Adipocyte (in vitro differentiated cells): ENCODE results near the gene TAS2R60.

ENCODE experiments used
- DNase-seq: peaks from one replicate; pipeline ENCODE4 v3.0.0-alpha.2; 2015; ENCODE audit warnings: low read depth
- H3K27me3 ChIP-seq: replicated peaks from 2 replicates; pipeline ENCODE4 v1.7.0; 2013; ENCODE audit warnings: mild to moderate bottlenecking, low read length, moderate library complexity; ENCODE audit not compliant: control insufficient read depth, insufficient read depth
- H3K36me3 ChIP-seq: 2 replicates; pipeline ENCODE4 v1.7.0; 2013; ENCODE audit warnings: low read length, mild to moderate bottlenecking, moderate library complexity; ENCODE audit not compliant: control insufficient read depth, insufficient read depth, severe bottlenecking
- H3K4me1 ChIP-seq: 2 replicates; pipeline ENCODE4 v1.7.0; 2013; ENCODE audit warnings: mild to moderate bottlenecking, low read length, moderate library complexity; ENCODE audit not compliant: control insufficient read depth, insufficient read depth
- H3K4me3 ChIP-seq: 2 replicates; pipeline ENCODE4 v1.7.0; 2013; ENCODE audit warnings: mild to moderate bottlenecking, low read length, moderate library complexity
- H3K9ac ChIP-seq: 2 replicates; pipeline ENCODE4 v1.7.0; 2013; ENCODE audit warnings: mild to moderate bottlenecking, low read length, moderate library complexity
- H3K9me3 ChIP-seq: 2 replicates; pipeline ENCODE4 v1.7.0; 2013; ENCODE audit warnings: mild to moderate bottlenecking, low read length, moderate library complexity; ENCODE audit not compliant: control insufficient read depth

TAS2R60 gene

DNA sequence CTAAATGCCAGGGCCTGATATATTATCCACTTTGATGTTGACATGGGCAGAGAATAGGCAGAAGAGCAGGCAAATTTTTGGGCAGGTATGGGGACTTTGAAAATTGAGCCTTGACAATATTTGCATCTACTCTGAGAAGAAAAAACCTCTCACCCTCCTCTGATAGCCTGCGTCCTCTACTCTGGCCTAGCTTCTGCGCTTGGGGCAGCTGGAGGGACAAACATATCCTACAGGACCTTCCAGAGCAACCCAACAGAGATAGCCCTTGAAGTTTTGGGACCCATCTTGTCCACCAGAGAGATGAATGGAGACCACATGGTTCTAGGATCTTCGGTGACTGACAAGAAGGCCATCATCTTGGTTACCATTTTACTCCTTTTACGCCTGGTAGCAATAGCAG, at the start of gene TAS2R60:
TSS of gene TAS2R60 (plus strand) at position 301 of the 400 bp plus-strand sequence. CDS start at position 301, 0 bp downstream.
- no peak within 1 kb of the TSS for H3K4me3 ChIP-seq
- H3K27me3 ChIP-seq = no peaks in the 10 kb centered on the region
- no peak for DNase-seq
- H3K9me3 ChIP-seq = no peaks in the 10 kb centered on the region
- no peaks in the 10 kb centered on the region for H3K4me1 ChIP-seq
- H3K9ac ChIP-seq = no peak within 1 kb of the TSS
- no peaks in the 10 kb centered on the region for H3K36me3 ChIP-seq

DNA sequence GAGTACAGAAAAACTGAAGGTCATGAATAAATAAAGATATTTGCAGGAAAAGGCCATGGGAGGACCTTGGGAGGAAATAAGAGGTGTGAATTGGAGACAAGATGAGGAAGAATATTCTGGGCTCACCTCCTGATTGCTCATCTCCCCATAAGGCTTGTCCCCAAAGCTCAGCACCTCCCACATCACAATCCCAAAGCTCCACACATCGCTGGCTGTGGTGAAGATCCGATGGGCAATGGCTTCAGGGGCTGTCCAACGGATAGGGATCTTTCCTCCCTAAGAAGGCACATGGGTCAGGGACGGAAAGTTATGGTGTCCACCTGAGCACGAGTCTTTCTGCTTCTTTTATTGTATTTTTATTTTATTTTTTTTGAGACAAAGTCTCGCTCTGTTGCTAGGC, 49.2 kb upstream of the TAS2R60 start:
- H3K9ac ChIP-seq = no peak overlapping the region
- H3K36me3 ChIP-seq = peaks cover 19% of the 10 kb centered on the region
- no peaks in the 10 kb centered on the region for H3K27me3 ChIP-seq
- H3K9me3 ChIP-seq = no peaks in the 10 kb centered on the region
- H3K4me3 ChIP-seq = no peak overlapping the region
- peaks cover 60% of the 10 kb centered on the region for H3K4me1 ChIP-seq
- DNase-seq = no peak

DNA sequence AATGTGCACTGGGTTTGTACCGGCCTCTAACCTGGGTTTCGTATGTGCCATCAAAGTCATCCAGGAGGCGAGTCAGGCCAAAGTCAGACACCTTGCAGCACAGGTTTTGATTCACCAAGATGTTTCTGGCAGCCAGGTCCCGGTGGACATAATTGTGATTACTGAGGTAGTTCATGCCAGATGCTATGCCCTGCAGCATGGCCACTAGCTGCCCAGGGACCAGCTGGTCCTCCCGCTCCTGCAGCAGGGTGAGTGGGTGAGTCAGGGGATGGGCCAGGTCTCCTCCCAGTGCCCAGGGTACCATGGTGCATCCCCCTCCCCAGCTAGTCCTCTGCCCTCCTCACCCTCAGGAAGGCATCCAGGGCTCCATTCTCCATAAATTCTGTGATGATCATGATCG, 48.5 kb upstream of the TAS2R60 start:
- no peak for DNase-seq
- Histone ChIP-seq H3K27me3 (no peaks in the 10 kb centered on the region), H3K4me3 (no peak overlapping the region), H3K9me3 (no peaks in the 10 kb centered on the region), H3K4me1 (peaks cover 60% of the 10 kb centered on the region), H3K9ac (no peak overlapping the region), H3K36me3 (peaks cover 12% of the 10 kb centered on the region)

DNA sequence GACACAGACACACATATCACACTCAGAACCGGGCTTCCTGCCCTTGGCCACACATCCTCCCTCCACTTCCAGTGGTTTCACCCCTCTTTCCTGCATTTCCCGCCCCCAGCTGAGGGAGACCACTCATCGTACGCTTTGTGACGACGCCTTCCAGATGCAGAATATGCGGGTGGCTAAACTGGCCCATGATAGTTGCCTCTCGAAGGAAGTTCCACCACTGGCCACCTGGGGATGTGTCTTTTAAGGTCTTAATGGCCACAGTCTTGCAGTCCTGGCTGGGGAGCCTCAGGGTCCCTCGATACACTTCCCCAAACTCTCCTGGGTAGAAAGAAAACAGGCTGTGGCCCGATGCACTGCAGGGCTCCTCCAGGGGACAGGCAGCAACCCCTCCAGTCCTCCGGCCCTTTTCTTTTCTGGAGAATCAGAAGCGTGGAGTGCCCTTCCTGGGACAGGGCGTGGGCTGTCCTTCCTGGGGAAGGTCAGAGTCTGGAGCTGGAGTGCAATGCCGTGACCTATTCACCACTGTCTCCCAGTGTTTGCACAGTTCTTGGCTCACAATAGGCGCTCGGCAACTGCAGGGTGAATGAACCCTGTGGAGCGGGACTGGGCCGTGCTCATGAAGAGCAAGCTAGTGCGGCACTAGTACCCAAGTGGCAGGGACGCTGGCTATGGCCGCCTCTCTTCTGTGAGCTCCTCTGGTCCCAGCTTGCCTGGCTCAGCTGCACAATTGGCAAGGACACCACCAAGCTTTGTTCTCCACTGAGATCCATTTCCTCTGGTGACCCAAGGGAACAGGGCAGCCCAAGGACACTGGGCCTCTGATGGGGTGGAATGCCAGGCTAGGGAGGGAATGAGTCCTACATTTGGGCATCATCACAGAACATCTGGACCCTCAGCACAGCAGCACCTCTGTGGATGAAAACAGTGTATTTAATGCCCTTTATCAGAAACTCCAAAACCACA, 47.8 kb upstream of the TAS2R60 start:
- H3K4me1 ChIP-seq = peaks cover 58% of the 10 kb centered on the region
- H3K9ac ChIP-seq = no peak overlapping the region
- H3K36me3 ChIP-seq = peaks cover 5% of the 10 kb centered on the region
- no peaks in the 10 kb centered on the region for H3K9me3 ChIP-seq
- H3K27me3 ChIP-seq = no peaks in the 10 kb centered on the region
- H3K4me3 ChIP-seq = no peak overlapping the region
- no peak for DNase-seq

- H3K27me3 ChIP-seq = no peaks in the 10 kb centered on the region
- peaks cover 51% of the 10 kb centered on the region for H3K4me1 ChIP-seq
- H3K36me3 ChIP-seq = no peaks in the 10 kb centered on the region
- no peak overlapping the region for H3K4me3 ChIP-seq
- H3K9me3 ChIP-seq = no peaks in the 10 kb centered on the region
- no peak for DNase-seq
- peak overlapping the region; percentile 25 for H3K9ac ChIP-seq
Measured at GRCh38 chr7:143396182-143396581, 47.1 kb upstream of the TAS2R60 start.

DNA sequence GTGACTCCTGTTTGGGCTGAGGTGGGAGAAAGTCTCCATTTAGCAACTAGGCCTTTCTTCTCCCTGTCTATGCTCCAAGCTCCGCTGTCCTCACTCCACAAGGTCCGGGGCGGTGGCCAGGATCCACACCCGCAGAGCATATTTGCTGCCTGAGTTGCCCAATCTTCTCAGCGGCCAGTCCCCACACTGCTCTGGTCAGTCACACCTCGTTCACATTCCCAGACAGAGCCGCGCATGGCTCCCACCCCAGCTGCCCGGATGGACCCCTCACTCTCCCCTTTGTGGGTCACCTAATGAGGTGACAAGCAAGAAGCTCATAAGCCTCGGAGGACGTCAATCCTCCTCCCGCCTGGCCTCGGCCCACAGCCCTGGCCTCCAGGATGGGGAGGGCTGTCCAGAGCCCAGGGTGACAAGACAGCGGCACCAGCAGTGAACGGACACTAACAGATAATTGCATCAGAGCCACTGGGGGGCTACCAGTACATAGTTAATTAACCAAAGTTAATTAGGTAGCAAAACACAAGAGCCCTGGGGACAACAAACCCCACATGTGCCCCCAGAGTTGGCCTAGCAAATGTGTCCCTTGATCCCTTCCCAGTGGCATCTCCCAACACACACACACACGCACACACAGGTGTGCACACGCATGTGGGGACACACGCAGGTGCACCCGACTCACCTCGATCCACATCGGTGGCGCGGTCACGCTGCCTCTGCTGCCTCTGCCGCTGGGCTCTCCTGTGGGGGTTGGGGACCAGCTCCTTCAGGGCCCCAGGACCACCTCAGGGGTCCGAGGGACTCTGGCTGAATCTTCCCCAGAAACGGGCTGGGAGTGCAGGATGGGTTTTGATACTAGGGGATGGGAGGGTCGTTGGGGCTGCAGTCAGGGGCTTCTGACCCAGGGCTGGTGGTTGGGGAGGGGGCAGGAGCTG, 46.4 kb upstream of the TAS2R60 start:
- H3K36me3 ChIP-seq = no peaks in the 10 kb centered on the region

GRCh38 chr7:143397710-143398530, 45.3 kb upstream of the TAS2R60 start:
- Histone ChIP-seq H3K36me3 (no peaks in the 10 kb centered on the region), H3K9ac (no peak overlapping the region), H3K9me3 (no peaks in the 10 kb centered on the region), H3K4me3 (no peak overlapping the region), H3K4me1 (peaks cover 34% of the 10 kb centered on the region), H3K27me3 (no peaks in the 10 kb centered on the region)
- DNase-seq = no peak

More for the DNA sequence above, 46.4 kb upstream of the TAS2R60 start:
- Histone ChIP-seq H3K4me1 (peaks cover 44% of the 10 kb centered on the region), H3K9me3 (no peaks in the 10 kb centered on the region), H3K9ac (peak overlapping the region; percentile 26), H3K4me3 (no peak overlapping the region), H3K27me3 (no peaks in the 10 kb centered on the region)
- DNase-seq = no peak

DNA sequence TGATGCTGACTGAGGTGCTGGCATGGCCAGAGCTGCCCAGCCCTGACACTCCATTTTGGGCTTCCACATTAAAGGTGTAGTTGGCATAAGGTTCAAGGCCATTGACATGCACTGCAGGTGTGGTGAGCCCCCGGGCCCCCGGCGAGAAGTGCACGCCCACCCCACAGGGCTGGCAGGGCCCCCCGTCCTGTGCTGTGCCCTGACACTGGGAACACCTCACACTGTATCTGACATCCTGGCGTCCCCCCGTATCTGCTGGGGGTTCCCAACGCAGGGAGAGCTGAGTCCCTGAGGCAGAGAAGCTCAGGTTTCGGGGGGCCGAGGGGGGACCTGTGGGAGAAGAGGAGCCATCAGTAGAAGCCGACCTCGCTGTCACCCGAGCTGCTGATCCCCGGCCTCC, 44.6 kb upstream of the TAS2R60 start:
- Histone ChIP-seq H3K4me3 (no peak overlapping the region), H3K27me3 (no peaks in the 10 kb centered on the region), H3K4me1 (peaks cover 27% of the 10 kb centered on the region), H3K36me3 (no peaks in the 10 kb centered on the region), H3K9me3 (no peaks in the 10 kb centered on the region), H3K9ac (no peak overlapping the region)
- no peak for DNase-seq

GRCh38 chr7:143399151-143399550, 44.1 kb upstream of the TAS2R60 start:
- no peaks in the 10 kb centered on the region for H3K9me3 ChIP-seq
- no peak overlapping the region for H3K9ac ChIP-seq
- peaks cover 25% of the 10 kb centered on the region for H3K4me1 ChIP-seq
- DNase-seq = no peak
- H3K36me3 ChIP-seq = no peaks in the 10 kb centered on the region
- no peaks in the 10 kb centered on the region for H3K27me3 ChIP-seq
- no peak overlapping the region for H3K4me3 ChIP-seq

- Histone ChIP-seq H3K9me3 (no peaks in the 10 kb centered on the region), H3K4me3 (no peak overlapping the region), H3K36me3 (no peaks in the 10 kb centered on the region), H3K9ac (no peak overlapping the region), H3K27me3 (no peaks in the 10 kb centered on the region), H3K4me1 (peaks cover 25% of the 10 kb centered on the region)
- no peak for DNase-seq
Measured at GRCh38 chr7:143399642-143400041, 43.6 kb upstream of the TAS2R60 start.
